ENCODE measurements around the gene SPCS2. TPM values are rescaled to one million over a fixed set of nuclear protein-coding genes. Genes with fewer than 3 reads are reported as not detected.
A peak's percentile ranks its signal among the peaks of the same experiment; 100 is the strongest.

SPCS2 gene
- total RNA-seq, 1 experiment from 2014 or later = 116 TPM

DNA sequence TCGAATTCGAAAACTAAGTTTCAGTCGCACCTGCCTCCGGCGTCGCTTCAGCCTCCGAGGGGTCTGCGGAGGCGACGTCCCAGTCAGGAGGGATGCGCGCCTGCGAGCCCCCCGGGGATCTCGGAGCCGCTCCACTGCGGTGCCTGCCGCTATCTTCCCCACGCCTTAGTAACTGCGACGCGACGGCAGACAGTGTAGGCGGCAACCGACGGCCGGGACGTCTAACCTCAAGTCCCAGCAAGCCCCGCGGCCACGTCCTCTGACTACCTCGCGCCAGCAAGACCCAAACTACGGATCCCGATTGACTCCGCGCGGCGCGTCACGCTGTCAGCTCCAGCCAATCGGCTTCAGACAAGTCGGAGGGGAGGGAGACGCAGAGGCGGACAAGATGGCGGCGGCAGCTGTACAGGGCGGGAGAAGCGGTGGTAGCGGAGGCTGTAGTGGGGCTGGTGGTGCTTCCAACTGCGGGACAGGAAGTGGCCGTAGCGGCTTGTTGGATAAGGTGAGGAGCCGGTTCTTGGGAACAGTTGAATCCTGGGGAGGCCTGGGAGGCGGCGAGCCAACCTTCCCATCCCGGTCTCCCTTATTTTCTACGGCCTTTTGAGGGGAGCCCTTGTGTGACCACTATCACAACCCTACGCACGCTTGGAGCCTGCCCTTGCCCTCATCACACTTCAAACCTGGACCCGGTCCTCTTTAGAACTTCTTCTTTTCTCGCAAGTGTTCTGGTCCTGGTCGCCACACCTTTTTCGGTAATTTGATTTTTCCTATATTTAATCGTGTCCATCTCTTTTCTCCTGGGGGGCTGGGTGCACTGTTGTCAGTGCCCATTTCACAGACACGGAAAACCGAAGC, at the start of gene SPCS2, which contains the start of gene XRRA1 (continued):
- TF ChIP-seq ZNF317 (CRISPR knock-in tag; IDR thresholded peaks at IDR 0.05; ENCODE audit: borderline replicate concordance, low read depth) = no peak
- TF ChIP-seq ZNF396 (CRISPR knock-in tag; IDR thresholded peaks at IDR 0.05; ENCODE audit: borderline replicate concordance) = no peak
- TF ChIP-seq, protein P1, sequence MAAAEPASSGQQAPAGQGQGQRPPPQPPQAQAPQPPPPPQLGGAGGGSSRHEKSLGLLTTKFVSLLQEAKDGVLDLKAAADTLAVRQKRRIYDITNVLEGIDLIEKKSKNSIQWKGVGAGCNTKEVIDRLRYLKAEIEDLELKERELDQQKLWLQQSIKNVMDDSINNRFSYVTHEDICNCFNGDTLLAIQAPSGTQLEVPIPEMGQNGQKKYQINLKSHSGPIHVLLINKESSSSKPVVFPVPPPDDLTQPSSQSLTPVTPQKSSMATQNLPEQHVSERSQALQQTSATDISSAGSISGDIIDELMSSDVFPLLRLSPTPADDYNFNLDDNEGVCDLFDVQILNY (CRISPR knock-in tag; IDR thresholded peaks at IDR 0.05) = peak; percentile 91; the same call in 1 of the 2 replicates
- no peak for TF ChIP-seq ESRRA (CRISPR knock-in tag; IDR thresholded peaks at IDR 0.05; ENCODE audit: borderline replicate concordance)
- TF ChIP-seq, protein P2, sequence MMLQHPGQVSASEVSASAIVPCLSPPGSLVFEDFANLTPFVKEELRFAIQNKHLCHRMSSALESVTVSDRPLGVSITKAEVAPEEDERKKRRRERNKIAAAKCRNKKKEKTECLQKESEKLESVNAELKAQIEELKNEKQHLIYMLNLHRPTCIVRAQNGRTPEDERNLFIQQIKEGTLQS (CRISPR knock-in tag; conservative IDR thresholded peaks at IDR 0.05) = no peak
- TF ChIP-seq CREM (CRISPR knock-in tag; IDR thresholded peaks at IDR 0.05) = peak; percentile 70; the same call in 1 of the 2 replicates
- TF ChIP-seq, protein P3, sequence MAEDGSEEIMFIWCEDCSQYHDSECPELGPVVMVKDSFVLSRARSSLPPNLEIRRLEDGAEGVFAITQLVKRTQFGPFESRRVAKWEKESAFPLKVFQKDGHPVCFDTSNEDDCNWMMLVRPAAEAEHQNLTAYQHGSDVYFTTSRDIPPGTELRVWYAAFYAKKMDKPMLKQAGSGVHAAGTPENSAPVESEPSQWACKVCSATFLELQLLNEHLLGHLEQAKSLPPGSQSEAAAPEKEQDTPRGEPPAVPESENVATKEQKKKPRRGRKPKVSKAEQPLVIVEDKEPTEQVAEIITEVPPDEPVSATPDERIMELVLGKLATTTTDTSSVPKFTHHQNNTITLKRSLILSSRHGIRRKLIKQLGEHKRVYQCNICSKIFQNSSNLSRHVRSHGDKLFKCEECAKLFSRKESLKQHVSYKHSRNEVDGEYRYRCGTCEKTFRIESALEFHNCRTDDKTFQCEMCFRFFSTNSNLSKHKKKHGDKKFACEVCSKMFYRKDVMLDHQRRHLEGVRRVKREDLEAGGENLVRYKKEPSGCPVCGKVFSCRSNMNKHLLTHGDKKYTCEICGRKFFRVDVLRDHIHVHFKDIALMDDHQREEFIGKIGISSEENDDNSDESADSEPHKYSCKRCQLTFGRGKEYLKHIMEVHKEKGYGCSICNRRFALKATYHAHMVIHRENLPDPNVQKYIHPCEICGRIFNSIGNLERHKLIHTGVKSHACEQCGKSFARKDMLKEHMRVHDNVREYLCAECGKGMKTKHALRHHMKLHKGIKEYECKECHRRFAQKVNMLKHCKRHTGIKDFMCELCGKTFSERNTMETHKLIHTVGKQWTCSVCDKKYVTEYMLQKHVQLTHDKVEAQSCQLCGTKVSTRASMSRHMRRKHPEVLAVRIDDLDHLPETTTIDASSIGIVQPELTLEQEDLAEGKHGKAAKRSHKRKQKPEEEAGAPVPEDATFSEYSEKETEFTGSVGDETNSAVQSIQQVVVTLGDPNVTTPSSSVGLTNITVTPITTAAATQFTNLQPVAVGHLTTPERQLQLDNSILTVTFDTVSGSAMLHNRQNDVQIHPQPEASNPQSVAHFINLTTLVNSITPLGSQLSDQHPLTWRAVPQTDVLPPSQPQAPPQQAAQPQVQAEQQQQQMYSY (CRISPR knock-in tag; IDR thresholded peaks at IDR 0.05) = no peak
- TF ChIP-seq, protein P4, sequence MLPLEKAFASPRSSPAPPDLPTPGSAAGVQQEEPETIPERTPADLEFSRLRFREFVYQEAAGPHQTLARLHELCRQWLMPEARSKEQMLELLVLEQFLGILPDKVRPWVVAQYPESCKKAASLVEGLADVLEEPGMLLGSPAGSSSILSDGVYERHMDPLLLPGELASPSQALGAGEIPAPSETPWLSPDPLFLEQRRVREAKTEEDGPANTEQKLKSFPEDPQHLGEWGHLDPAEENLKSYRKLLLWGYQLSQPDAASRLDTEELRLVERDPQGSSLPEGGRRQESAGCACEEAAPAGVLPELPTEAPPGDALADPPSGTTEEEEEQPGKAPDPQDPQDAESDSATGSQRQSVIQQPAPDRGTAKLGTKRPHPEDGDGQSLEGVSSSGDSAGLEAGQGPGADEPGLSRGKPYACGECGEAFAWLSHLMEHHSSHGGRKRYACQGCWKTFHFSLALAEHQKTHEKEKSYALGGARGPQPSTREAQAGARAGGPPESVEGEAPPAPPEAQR (CRISPR knock-in tag; IDR thresholded peaks at IDR 0.05) = no peak
- TF ChIP-seq, protein P5, sequence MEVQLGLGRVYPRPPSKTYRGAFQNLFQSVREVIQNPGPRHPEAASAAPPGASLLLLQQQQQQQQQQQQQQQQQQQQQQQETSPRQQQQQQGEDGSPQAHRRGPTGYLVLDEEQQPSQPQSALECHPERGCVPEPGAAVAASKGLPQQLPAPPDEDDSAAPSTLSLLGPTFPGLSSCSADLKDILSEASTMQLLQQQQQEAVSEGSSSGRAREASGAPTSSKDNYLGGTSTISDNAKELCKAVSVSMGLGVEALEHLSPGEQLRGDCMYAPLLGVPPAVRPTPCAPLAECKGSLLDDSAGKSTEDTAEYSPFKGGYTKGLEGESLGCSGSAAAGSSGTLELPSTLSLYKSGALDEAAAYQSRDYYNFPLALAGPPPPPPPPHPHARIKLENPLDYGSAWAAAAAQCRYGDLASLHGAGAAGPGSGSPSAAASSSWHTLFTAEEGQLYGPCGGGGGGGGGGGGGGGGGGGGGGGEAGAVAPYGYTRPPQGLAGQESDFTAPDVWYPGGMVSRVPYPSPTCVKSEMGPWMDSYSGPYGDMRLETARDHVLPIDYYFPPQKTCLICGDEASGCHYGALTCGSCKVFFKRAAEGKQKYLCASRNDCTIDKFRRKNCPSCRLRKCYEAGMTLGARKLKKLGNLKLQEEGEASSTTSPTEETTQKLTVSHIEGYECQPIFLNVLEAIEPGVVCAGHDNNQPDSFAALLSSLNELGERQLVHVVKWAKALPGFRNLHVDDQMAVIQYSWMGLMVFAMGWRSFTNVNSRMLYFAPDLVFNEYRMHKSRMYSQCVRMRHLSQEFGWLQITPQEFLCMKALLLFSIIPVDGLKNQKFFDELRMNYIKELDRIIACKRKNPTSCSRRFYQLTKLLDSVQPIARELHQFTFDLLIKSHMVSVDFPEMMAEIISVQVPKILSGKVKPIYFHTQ (CRISPR knock-in tag; IDR thresholded peaks at IDR 0.05) = no peak
- peak; percentile 79 for TF ChIP-seq NFYB (CRISPR knock-in tag; conservative IDR thresholded peaks at IDR 0.05; ENCODE audit: low read depth)
- TF ChIP-seq, protein P6, sequence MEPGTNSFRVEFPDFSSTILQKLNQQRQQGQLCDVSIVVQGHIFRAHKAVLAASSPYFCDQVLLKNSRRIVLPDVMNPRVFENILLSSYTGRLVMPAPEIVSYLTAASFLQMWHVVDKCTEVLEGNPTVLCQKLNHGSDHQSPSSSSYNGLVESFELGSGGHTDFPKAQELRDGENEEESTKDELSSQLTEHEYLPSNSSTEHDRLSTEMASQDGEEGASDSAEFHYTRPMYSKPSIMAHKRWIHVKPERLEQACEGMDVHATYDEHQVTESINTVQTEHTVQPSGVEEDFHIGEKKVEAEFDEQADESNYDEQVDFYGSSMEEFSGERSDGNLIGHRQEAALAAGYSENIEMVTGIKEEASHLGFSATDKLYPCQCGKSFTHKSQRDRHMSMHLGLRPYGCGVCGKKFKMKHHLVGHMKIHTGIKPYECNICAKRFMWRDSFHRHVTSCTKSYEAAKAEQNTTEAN (CRISPR knock-in tag; IDR thresholded peaks at IDR 0.05) = no peak; the same call in 1 of the 2 replicates
- peak; percentile 78 for TF ChIP-seq GABPB1 (CRISPR knock-in tag; IDR thresholded peaks at IDR 0.05)
- no peak for TF ChIP-seq SOX15 (CRISPR knock-in tag; IDR thresholded peaks at IDR 0.05)

DNA sequence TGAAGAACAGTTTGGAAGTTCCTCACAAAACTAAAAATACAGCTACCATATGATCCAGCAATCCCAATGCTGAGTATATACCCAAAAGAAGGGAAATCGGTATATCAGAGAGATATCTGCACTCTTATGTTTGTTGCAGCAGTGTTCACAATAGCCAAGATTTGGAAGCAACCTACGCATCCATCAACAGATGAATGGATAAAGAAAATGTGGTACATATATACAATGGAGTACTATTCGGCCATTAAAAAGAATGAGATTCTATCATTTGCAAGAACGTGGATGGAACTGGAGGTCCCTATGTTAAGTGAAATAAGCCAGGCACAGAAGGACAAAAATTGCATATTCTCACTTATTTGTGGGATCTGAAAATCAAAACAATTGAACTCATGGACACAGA, 46.7 kb upstream of the SPCS2 start:
- Mint-ChIP-seq H3K36me3 (peaks cover 41% of the 10 kb centered on the region), H3K27me3 (ENCODE audit: low read depth) (no peaks in the 10 kb centered on the region), H3K4me1 (no peaks in the 10 kb centered on the region), H3K9me3 (peaks cover 47% of the 10 kb centered on the region), H3K4me3 (no peak overlapping the region), H3K27ac (no peak overlapping the region)
- CTCF ChIA-PET = no interaction called here
- no peak for ATAC-seq
- POLR2A ChIA-PET = no interaction called here
- no peak for DNase-seq (ENCODE audit: low spot score)
- TF ChIP-seq ZNF232 (CRISPR knock-in tag; IDR thresholded peaks at IDR 0.05) (no peak), ETV6 (CRISPR knock-in tag; IDR thresholded peaks at IDR 0.05) (no peak), ZNF416 (CRISPR knock-in tag; IDR thresholded peaks at IDR 0.05) (no peak), JAZF1 (CRISPR knock-in tag; IDR thresholded peaks at IDR 0.05) (no peak), ZBTB21 (CRISPR knock-in tag; IDR thresholded peaks at IDR 0.05; ENCODE audit: borderline replicate concordance) (no peak), NR3C1 (CRISPR knock-in tag; conservative IDR thresholded peaks at IDR 0.05; ENCODE audit: low read depth) (no peak), JUN (CRISPR knock-in tag; IDR thresholded peaks at IDR 0.05) (no peak), NFATC4 (CRISPR knock-in tag; IDR thresholded peaks at IDR 0.05) (no peak), GABPB1 (CRISPR knock-in tag; IDR thresholded peaks at IDR 0.05) (no peak), KAT7 (CRISPR knock-in tag; IDR thresholded peaks at IDR 0.05; ENCODE audit: borderline replicate concordance) (no peak)
- TF ChIP-seq, protein P7, sequence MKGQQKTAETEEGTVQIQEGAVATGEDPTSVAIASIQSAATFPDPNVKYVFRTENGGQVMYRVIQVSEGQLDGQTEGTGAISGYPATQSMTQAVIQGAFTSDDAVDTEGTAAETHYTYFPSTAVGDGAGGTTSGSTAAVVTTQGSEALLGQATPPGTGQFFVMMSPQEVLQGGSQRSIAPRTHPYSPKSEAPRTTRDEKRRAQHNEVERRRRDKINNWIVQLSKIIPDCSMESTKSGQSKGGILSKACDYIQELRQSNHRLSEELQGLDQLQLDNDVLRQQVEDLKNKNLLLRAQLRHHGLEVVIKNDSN (CRISPR knock-in tag; IDR thresholded peaks at IDR 0.05) = no peak
